ENCODE results near the gene LBP. TPM values are rescaled to one million over a fixed set of nuclear protein-coding genes. Genes with fewer than 3 reads are reported as not detected.

LBP gene
- total and polyA plus RNA-seq, 7 donors, result 1.1 to 167 (median 38.8) TPM

DNA sequence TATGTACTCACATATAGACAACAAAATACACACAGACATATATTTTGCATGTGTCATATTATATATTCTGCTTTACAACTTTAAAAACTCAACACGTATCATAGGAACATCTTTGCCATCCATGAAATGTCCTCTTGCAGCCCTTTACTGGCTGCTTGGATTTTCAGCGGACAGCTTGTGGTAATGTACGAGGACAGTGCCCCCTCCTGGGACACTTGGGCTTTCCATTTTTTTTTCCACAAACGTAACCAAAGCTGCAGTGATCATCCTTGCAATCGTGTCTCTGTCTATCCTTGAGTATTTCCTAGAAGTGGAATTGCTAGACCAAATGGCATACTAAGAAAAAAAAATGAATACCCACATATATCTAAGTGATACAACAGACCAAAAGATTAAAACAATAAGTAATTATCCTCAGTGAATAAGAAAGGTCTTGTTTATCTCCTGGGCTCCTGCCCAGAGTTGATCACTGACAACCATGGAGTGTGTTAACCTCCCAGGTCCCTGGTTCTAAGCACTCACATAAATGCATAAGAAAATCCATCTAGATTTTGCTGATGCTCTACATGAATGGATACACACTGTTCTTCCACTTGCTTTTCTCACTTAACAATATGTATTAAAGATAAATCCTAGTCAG lies 24.2 kb upstream of the LBP start:
- DNase-seq (no peak), ATAC-seq (peak; percentile 56 to 70 (median 60))
- intact Hi-C loops (cut with DNase I), result loop anchor here in 1 of 2 donors (2.0 kb wide), 1 partner anchor 93 kb away; no protein-coding TSS in a partner anchor

DNA sequence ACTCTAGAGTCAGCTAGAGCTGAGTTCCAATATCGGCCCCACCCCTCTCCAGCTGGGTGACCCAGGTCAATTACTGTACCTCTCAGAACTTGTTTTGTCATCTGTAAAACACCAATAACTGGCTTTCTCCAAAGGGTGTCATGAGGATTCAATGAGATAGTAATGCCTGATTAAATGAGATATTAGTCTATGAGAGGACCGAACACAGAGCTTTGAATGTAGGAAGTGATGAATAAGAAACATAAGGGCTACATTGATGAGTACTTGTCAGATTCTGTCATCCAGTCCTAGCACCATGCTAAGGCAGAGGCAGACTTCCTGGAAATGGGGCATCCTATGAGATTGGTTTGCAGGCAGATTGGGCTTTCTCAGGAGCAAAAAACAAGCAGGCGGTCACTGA lies 22.1 kb upstream of the LBP start:
- H3K36me3 ChIP-seq (ENCODE audit: insufficient read depth in 1 of 2, low read depth in 1 of 2), result no peaks in the 10 kb centered on the region
- 88 to 93% (median 91%) methylated on average over 3 of the region's 3 CpGs for WGBS, 3 donors
- no peak overlapping the region for H3K4me3 ChIP-seq
- H3K27me3 ChIP-seq (ENCODE audit: insufficient read depth in 3 of 3, low read length in 2 of 3), result peaks cover 0 to 12% (median 0%) of the 10 kb centered on the region in 3 donors
- TF ChIP-seq, protein P1, sequence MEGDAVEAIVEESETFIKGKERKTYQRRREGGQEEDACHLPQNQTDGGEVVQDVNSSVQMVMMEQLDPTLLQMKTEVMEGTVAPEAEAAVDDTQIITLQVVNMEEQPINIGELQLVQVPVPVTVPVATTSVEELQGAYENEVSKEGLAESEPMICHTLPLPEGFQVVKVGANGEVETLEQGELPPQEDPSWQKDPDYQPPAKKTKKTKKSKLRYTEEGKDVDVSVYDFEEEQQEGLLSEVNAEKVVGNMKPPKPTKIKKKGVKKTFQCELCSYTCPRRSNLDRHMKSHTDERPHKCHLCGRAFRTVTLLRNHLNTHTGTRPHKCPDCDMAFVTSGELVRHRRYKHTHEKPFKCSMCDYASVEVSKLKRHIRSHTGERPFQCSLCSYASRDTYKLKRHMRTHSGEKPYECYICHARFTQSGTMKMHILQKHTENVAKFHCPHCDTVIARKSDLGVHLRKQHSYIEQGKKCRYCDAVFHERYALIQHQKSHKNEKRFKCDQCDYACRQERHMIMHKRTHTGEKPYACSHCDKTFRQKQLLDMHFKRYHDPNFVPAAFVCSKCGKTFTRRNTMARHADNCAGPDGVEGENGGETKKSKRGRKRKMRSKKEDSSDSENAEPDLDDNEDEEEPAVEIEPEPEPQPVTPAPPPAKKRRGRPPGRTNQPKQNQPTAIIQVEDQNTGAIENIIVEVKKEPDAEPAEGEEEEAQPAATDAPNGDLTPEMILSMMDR (IDR thresholded peaks at IDR 0.05), result no peak
- H3K9me3 ChIP-seq, result no peaks in the 10 kb centered on the region
- ATAC-seq (no peak), DNase-seq (no peak)
- intact Hi-C loops (cut with DNase I), result no loop called here
- H3K27ac ChIP-seq, result no peak overlapping the region
- no peaks in the 10 kb centered on the region for H3K4me1 ChIP-seq

More for the DNA sequence above, 24.2 kb upstream of the LBP start:
- Histone ChIP-seq H3K4me3 (no peak overlapping the region), H3K27me3 (ENCODE audit: insufficient read depth in 3 of 3, low read length in 2 of 3) (peaks cover 0 to 12% (median 0%) of the 10 kb centered on the region in 3 donors), H3K36me3 (ENCODE audit: insufficient read depth in 1 of 2, low read depth in 1 of 2) (no peaks in the 10 kb centered on the region), H3K9me3 (no peaks in the 10 kb centered on the region), H3K27ac (no peak overlapping the region), H3K4me1 (no peaks in the 10 kb centered on the region)
- 1 to 3% (median 1%) methylated on average over 5 of the region's 5 CpGs for WGBS, 3 donors
- TF ChIP-seq, protein P1 (IDR thresholded peaks at IDR 0.05), result peak; percentile 59

DNA sequence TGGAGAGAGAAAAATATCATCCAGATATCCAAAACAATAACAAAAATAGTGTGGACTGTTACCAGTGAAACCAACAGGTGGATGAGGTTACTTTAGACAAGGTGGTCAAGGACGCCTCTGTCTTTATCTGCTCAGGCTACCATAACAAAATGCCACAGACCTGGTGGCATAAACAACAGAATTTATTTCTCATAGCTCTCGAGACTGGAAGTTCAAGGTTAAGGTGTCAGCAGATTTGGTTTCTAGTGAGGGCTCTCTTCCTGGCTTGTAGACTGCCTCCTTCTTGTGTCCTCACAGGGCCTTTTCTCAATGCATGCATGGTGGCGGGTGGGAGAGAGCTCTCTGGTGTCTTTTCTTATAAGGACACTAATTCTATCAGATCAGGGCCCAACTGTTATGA lies 21.1 kb upstream of the LBP start:
- Histone ChIP-seq H3K27me3 (ENCODE audit: insufficient read depth in 3 of 3, low read length in 2 of 3) (peaks cover 0 to 2% (median 0%) of the 10 kb centered on the region in 3 donors), H3K4me1 (no peaks in the 10 kb centered on the region), H3K27ac (no peak overlapping the region), H3K4me3 (no peak overlapping the region), H3K36me3 (ENCODE audit: insufficient read depth in 1 of 2, low read depth in 1 of 2) (no peaks in the 10 kb centered on the region), H3K9me3 (no peaks in the 10 kb centered on the region)
- intact Hi-C loops (cut with DNase I), result no loop called here
- WGBS, 3 donors, result 62 to 77% (median 72%) methylated on average over 3 of the region's 3 CpGs
- no peak for DNase-seq
- TF ChIP-seq, protein P1 (IDR thresholded peaks at IDR 0.05), result no peak
- no peak for ATAC-seq

DNA sequence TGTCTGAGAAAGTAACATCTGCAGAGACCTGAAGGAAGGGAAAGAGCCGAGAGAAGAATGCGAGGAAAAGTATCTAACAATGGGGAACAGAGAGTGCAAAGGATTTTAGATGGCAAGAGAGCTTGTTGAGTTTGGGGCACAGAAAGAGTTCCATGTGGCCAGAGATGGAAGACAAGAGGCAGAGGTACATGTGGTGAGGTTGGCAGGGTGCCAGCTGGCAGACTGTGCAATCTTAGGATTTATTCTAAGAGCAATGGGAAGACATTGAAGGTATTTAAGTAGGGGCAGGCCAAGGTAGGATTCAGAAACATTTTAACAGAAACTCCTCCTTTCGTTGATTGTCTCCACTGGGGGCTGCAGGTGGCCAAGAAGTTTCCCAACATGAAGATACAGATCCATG lies 20.4 kb upstream of the LBP start:
- intact Hi-C loops (cut with DNase I), result no loop called here
- Histone ChIP-seq H3K27ac (no peak overlapping the region), H3K27me3 (ENCODE audit: insufficient read depth in 3 of 3, low read length in 2 of 3) (no peaks in the 10 kb centered on the region), H3K36me3 (ENCODE audit: insufficient read depth in 1 of 2, low read depth in 1 of 2) (no peaks in the 10 kb centered on the region), H3K4me1 (no peaks in the 10 kb centered on the region), H3K4me3 (no peak overlapping the region), H3K9me3 (no peaks in the 10 kb centered on the region)
- no peak for ATAC-seq
- TF ChIP-seq, protein P1 (IDR thresholded peaks at IDR 0.05), result no peak
- DNase-seq, result no peak
- 69 to 87% (median 83%) methylated on average over 3 of the region's 3 CpGs for WGBS, 3 donors

DNA sequence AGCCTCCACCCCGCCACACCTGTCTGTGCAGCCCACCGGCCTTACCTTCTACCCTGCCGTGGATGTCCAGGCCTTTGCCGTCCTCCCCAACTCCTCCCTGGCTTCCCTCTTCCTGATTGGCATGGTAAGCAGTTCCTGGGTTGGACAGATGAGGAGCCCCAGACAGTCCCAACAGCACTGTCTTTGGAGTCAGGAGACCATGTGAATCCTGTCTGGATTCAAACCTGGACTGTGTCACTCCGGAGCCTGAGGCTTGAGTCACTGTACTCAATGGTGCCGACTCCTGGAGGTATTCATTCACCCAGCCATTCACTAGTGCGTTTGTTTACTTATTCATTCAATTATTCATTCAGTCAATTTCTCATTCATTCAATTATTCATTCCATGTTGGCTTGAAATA lies 20.0 kb upstream of the LBP start:
- ATAC-seq, result no peak
- TF ChIP-seq, protein P1 (IDR thresholded peaks at IDR 0.05), result no peak
- WGBS, 3 donors, result 91% methylated on average over 7 of the region's 7 CpGs
- Histone ChIP-seq H3K4me3 (no peak overlapping the region), H3K9me3 (no peaks in the 10 kb centered on the region), H3K27me3 (ENCODE audit: insufficient read depth in 3 of 3, low read length in 2 of 3) (no peaks in the 10 kb centered on the region), H3K4me1 (no peaks in the 10 kb centered on the region), H3K36me3 (ENCODE audit: insufficient read depth in 1 of 2, low read depth in 1 of 2) (no peaks in the 10 kb centered on the region), H3K27ac (no peak overlapping the region)
- intact Hi-C loops (cut with DNase I), result no loop called here
- no peak for DNase-seq

Data from psoas muscle (tissue), 8 donors.